ENCODE measurements around the gene RNF138. TPM values are rescaled to one million over a fixed set of nuclear protein-coding genes. Genes with fewer than 3 reads are reported as not detected.
"Not testable (repeated sequence)": the region's sequence is repeated elsewhere in the genome, so short reads cannot be mapped to it uniquely, and the experiment has no call there.

RNF138 gene
- total RNA-seq, 1 donor from 2014 or later: not detected

DNA sequence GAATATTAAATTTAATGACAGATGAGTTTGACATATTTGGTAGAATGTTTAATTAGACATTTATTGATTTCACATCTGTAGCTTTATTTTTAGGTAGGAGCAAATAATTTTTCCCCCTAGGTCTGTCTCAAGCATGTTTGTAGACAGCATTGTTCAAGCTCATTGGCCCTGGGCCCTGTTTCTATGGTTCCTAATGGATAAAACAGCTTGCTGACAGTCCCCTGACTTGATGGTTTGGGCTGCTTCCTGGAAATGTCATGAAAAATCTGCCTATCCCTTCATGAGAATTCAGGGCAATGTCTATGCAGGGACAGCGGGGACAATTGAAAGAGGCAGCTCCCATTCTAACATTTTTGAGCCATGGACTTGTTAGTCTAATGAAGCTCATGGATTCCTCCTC lies 83.6 kb downstream of the RNF138 start:
- Histone ChIP-seq H3K27me3 (no peaks in the 10 kb centered on the region), H3K4me1 (no peaks in the 10 kb centered on the region), H3K4me3 (no peak overlapping the region), H3K27ac (no peak overlapping the region), H3K9me3 (no peaks in the 10 kb centered on the region), H3K36me3 (no peaks in the 10 kb centered on the region)
- TF ChIP-seq, protein P1, sequence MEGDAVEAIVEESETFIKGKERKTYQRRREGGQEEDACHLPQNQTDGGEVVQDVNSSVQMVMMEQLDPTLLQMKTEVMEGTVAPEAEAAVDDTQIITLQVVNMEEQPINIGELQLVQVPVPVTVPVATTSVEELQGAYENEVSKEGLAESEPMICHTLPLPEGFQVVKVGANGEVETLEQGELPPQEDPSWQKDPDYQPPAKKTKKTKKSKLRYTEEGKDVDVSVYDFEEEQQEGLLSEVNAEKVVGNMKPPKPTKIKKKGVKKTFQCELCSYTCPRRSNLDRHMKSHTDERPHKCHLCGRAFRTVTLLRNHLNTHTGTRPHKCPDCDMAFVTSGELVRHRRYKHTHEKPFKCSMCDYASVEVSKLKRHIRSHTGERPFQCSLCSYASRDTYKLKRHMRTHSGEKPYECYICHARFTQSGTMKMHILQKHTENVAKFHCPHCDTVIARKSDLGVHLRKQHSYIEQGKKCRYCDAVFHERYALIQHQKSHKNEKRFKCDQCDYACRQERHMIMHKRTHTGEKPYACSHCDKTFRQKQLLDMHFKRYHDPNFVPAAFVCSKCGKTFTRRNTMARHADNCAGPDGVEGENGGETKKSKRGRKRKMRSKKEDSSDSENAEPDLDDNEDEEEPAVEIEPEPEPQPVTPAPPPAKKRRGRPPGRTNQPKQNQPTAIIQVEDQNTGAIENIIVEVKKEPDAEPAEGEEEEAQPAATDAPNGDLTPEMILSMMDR (IDR thresholded peaks at IDR 0.05): no peak
- intact Hi-C loops (cut with DNase I): no loop called here
- DNase-seq (ENCODE audit: low spot score in 2 of 2): no peak

DNA sequence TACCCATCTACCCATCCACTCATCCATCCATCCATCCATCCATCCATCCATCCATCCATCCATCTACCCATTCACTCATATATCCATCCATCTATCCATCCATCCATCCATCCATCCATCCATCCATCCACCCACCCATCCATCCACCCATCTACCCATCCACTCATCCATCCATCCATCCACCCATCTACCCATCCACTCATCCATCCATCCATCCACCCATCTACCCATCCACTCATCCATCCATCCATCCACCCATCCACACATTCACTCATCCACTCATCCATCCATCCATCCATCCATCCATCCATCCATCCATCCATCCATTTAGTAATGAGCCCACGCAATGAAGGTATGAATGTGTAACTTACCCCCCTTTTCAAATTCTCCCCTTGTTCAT lies 85.1 kb downstream of the RNF138 start:
- H3K4me1 ChIP-seq; DNase-seq (ENCODE audit: low spot score in 2 of 2); intact Hi-C loops (cut with DNase I); H3K4me3 ChIP-seq; H3K27ac ChIP-seq; H3K36me3 ChIP-seq; H3K9me3 ChIP-seq; H3K27me3 ChIP-seq: not testable (repeated sequence)

- Histone ChIP-seq H3K36me3 (no peaks in the 10 kb centered on the region), H3K4me1 (no peaks in the 10 kb centered on the region), H3K4me3 (no peak overlapping the region), H3K27ac (no peak overlapping the region), H3K9me3 (no peaks in the 10 kb centered on the region), H3K27me3 (no peaks in the 10 kb centered on the region)
- intact Hi-C loops (cut with DNase I): no loop called here
- no peak for DNase-seq (ENCODE audit: low spot score in 2 of 2)
- TF ChIP-seq, protein P1 (IDR thresholded peaks at IDR 0.05): no peak
Observed at GRCh38 chr18:32177530-32177929, 85.9 kb downstream of the RNF138 start.

Other genes with a start within 250 kb of the RNF138 start
- gene TRAPPC8, start 148.7 kb upstream of the RNF138 start, total RNA-seq: 6.8 TPM
- 8.6 TPM for gene RNF125, start 73.0 kb upstream of the RNF138 start, total RNA-seq
- not detected for gene MEP1B, start 98.2 kb downstream of the RNF138 start, total RNA-seq